ENCODE data around the gene PAGR1. TPM values are rescaled to one million over a fixed set of nuclear protein-coding genes. Genes with fewer than 3 reads are reported as not detected.

PAGR1 gene
- total RNA-seq, 1 donor from 2014 or later: 23.6 TPM

GRCh38 chr16:29821643-29822115 lies 5.7 kb downstream of the PAGR1 start:
- Histone ChIP-seq H3K4me3 (peak overlapping the region; percentile 65 to 67), H3K36me3 (peaks cover 0 to 5% of the 10 kb centered on the region in 2 donors), H3K27ac (peak overlapping the region; percentile 93), H3K9me3 (no peaks in the 10 kb centered on the region), H3K27me3 (no peaks in the 10 kb centered on the region), H3K4me1 (peaks cover 94% of the 10 kb centered on the region)
- no peak for DNase-seq (ENCODE audit: extremely low spot score in 2 of 2)
- TF ChIP-seq POLR2AphosphoS5 (IDR thresholded peaks at IDR 0.05; ENCODE audit: insufficient read depth in 1 of 2, low read depth in 1 of 2) (no peak), POLR2A (IDR thresholded peaks at IDR 0.05) (no peak)
- TF ChIP-seq, protein P1, sequence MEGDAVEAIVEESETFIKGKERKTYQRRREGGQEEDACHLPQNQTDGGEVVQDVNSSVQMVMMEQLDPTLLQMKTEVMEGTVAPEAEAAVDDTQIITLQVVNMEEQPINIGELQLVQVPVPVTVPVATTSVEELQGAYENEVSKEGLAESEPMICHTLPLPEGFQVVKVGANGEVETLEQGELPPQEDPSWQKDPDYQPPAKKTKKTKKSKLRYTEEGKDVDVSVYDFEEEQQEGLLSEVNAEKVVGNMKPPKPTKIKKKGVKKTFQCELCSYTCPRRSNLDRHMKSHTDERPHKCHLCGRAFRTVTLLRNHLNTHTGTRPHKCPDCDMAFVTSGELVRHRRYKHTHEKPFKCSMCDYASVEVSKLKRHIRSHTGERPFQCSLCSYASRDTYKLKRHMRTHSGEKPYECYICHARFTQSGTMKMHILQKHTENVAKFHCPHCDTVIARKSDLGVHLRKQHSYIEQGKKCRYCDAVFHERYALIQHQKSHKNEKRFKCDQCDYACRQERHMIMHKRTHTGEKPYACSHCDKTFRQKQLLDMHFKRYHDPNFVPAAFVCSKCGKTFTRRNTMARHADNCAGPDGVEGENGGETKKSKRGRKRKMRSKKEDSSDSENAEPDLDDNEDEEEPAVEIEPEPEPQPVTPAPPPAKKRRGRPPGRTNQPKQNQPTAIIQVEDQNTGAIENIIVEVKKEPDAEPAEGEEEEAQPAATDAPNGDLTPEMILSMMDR (IDR thresholded peaks at IDR 0.05): no peak
- intact Hi-C loops (cut with DNase I): no loop called here

- intact Hi-C loops (cut with DNase I): no loop called here
- TF ChIP-seq POLR2A (IDR thresholded peaks at IDR 0.05) (no peak), POLR2AphosphoS5 (IDR thresholded peaks at IDR 0.05; ENCODE audit: insufficient read depth in 1 of 2, low read depth in 1 of 2) (peak in 1 of 2 donors; percentile 51)
- TF ChIP-seq, protein P1 (IDR thresholded peaks at IDR 0.05): no peak
- H3K4me1 ChIP-seq: peaks cover 83% of the 10 kb centered on the region
- H3K4me3 ChIP-seq: peak overlapping the region in 1 of 2 donors; percentile 17
- H3K36me3 ChIP-seq: no peaks in the 10 kb centered on the region
- H3K27ac ChIP-seq: peak overlapping the region; percentile 93
- no peaks in the 10 kb centered on the region for H3K27me3 ChIP-seq
- DNase-seq (ENCODE audit: extremely low spot score in 2 of 2): no peak
- no peaks in the 10 kb centered on the region for H3K9me3 ChIP-seq
Measured at GRCh38 chr16:29824589-29825144, 8.7 kb downstream of the PAGR1 start.

- intact Hi-C loops (cut with DNase I): no loop called here
- peak overlapping the region; percentile 93 for H3K27ac ChIP-seq
- peaks cover 83% of the 10 kb centered on the region for H3K4me1 ChIP-seq
- no peaks in the 10 kb centered on the region for H3K9me3 ChIP-seq
- TF ChIP-seq POLR2A (IDR thresholded peaks at IDR 0.05): no peak
- peak in 1 of 2 donors; percentile 81 for TF ChIP-seq POLR2AphosphoS5 (IDR thresholded peaks at IDR 0.05; ENCODE audit: insufficient read depth in 1 of 2, low read depth in 1 of 2)
- H3K27me3 ChIP-seq: no peaks in the 10 kb centered on the region
- H3K36me3 ChIP-seq: peaks cover 0 to 3% of the 10 kb centered on the region in 2 donors
- peak overlapping the region in 1 of 2 donors; percentile 17 for H3K4me3 ChIP-seq
- DNase-seq (ENCODE audit: extremely low spot score in 2 of 2): peak in 1 of 2 donors; percentile 89
Measured at GRCh38 chr16:29825145-29826044, 9.4 kb downstream of the PAGR1 start.

DNA sequence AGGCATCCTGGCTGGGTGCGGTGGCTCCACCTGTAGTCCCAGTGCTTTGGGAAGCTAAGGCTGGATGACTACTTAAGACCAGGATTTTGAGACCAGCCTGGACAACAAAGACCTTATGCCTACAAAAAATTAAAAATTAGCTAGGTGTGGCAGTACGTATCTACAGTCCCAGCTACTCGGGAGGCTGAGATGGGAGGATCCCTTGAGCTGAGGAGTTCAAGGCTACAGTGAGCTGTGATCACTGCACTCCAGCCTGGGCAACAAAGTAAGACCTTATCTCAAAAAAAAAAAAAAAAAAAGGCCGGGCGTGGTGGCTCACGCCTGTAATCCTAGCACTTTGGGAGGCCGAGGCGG lies 10.4 kb downstream of the PAGR1 start:
- Histone ChIP-seq H3K4me3 (no peak overlapping the region), H3K4me1 (peaks cover 77% of the 10 kb centered on the region), H3K27me3 (no peaks in the 10 kb centered on the region), H3K27ac (peak overlapping the region; percentile 93), H3K36me3 (peaks cover 0 to 12% of the 10 kb centered on the region in 2 donors), H3K9me3 (no peaks in the 10 kb centered on the region)
- no peak for DNase-seq (ENCODE audit: extremely low spot score in 2 of 2)
- TF ChIP-seq POLR2AphosphoS5 (IDR thresholded peaks at IDR 0.05; ENCODE audit: insufficient read depth in 1 of 2, low read depth in 1 of 2) (no peak), POLR2A (IDR thresholded peaks at IDR 0.05) (no peak)
- TF ChIP-seq, protein P1 (IDR thresholded peaks at IDR 0.05): no peak
- intact Hi-C loops (cut with DNase I): no loop called here

- Histone ChIP-seq H3K4me3 (no peak overlapping the region), H3K9me3 (no peaks in the 10 kb centered on the region), H3K36me3 (peaks cover 0 to 51% of the 10 kb centered on the region in 2 donors), H3K27me3 (no peaks in the 10 kb centered on the region), H3K4me1 (peaks cover 33% of the 10 kb centered on the region), H3K27ac (no peak overlapping the region)
- TF ChIP-seq POLR2AphosphoS5 (IDR thresholded peaks at IDR 0.05; ENCODE audit: insufficient read depth in 1 of 2, low read depth in 1 of 2): no peak
- TF ChIP-seq, protein P1 (IDR thresholded peaks at IDR 0.05): no peak
- TF ChIP-seq POLR2A (IDR thresholded peaks at IDR 0.05): no peak
- no peak for DNase-seq (ENCODE audit: extremely low spot score in 2 of 2)
- intact Hi-C loops (cut with DNase I): no loop called here
Measured at GRCh38 chr16:29830774-29831173, 14.8 kb downstream of the PAGR1 start.

Measured in vagina (tissue), 2 donors.